B cell (primary cell): ENCODE data around the gene FAM131C. TPM values are rescaled to one million over a fixed set of nuclear protein-coding genes. Genes with fewer than 3 reads are reported as not detected.
A peak's percentile ranks its signal among the peaks of the same experiment; 100 is the strongest.

Experiments
- ATAC-seq: fragments of 200-7000 bp; cut with Tn5 transposase; one replicate; pipeline ENCODE4 v1.10.0; 2021; ENCODE audit warnings: low read depth, mild to moderate bottlenecking, moderate number of reproducible peaks, moderate library complexity
- CTCF ChIA-PET: fragments of 350-600 bp; sonication (Branson Sonifier 250); formaldehyde crosslinking; loops from one replicate; lab custom pipeline; 2021; ENCODE audit warnings: antibody characterized with exemption, inconsistent platforms; lab: Charles Lee
- POLR2A ChIA-PET: fragments of 350-600 bp; sonication (Branson Sonifier 250); formaldehyde crosslinking; loops from one replicate; lab custom pipeline; 2021; ENCODE audit warnings: antibody characterized with exemption; lab: Charles Lee
- DNase-seq: peaks from one replicate; pipeline ENCODE4 v3.0.0; 2013
- H2AFZ ChIP-seq: 2 replicates; pipeline ENCODE4 v1.6.1; 2012; ENCODE audit warnings: mild to moderate bottlenecking, low read depth, low read length; ENCODE audit not compliant: insufficient read depth, poor library complexity, severe bottlenecking
- H3K27ac ChIP-seq, 2 donors: 1 replicate in 1 of 2; 2 replicates in 1 of 2; pipeline ENCODE4 v1.5.1; 2012 to 2013; ENCODE audit warnings: low read length in 2 of 2, mild to moderate bottlenecking in 2 of 2, moderate library complexity in 1 of 2
- H3K27me3 ChIP-seq, 4 experiments: fragments of 200-600 bp in 1 of 4; sonication (generic) in 1 of 4; replicated peaks in 1 of 4; 1 replicate in 2 of 4; 2 replicates in 2 of 4; pipeline versions ENCODE4 v1.6.1 to v1.7.0; 2013 to 2016; ENCODE audit warnings: low read length in 3 of 4, mild to moderate bottlenecking in 2 of 4, mixed read lengths in 1 of 4, moderate library complexity in 1 of 4; ENCODE audit not compliant: insufficient read depth in 4 of 4, control insufficient read depth in 3 of 4; ENCODE audit errors: control extremely low read depth in 1 of 4
- H3K36me3 ChIP-seq, 2 experiments: replicated peaks in 1 of 2; 1 replicate in 1 of 2; 2 replicates in 1 of 2; pipeline versions ENCODE4 v1.6.1 to v1.7.1; 2013; ENCODE audit warnings: low read length in 1 of 2; ENCODE audit not compliant: insufficient read depth in 2 of 2, control insufficient read depth in 1 of 2; ENCODE audit errors: control extremely low read depth in 1 of 2, extremely low read depth in 1 of 2
- H3K4me1 ChIP-seq, 2 donors: fragments of 200-600 bp in 1 of 2; sonication (generic) in 1 of 2; 1 replicate in 1 of 2; 2 replicates in 1 of 2; pipeline versions ENCODE4 v1.5.1 to v1.6.1; 2013 to 2017; ENCODE audit warnings: low read length in 2 of 2; ENCODE audit not compliant: control insufficient read depth in 2 of 2, insufficient read depth in 2 of 2
- H3K4me2 ChIP-seq: replicated peaks from 2 replicates; pipeline ENCODE3; 2012; ENCODE audit warnings: mild to moderate bottlenecking, low read depth, low read length; ENCODE audit not compliant: poor library complexity, severe bottlenecking
- H3K4me3 ChIP-seq, 5 experiments: fragments of 200-600 bp in 1 of 5; sonication (generic) in 1 of 5; 1 replicate in 3 of 5; 2 replicates in 2 of 5; pipeline versions ENCODE4 v1.5.1 to v1.7.0; 2011 to 2016; ENCODE audit warnings: low read length in 4 of 5, mild to moderate bottlenecking in 4 of 5, low read depth in 2 of 5, control low read depth in 1 of 5, moderate library complexity in 1 of 5; ENCODE audit not compliant: insufficient read depth in 1 of 5; ENCODE audit errors: control extremely low read depth in 1 of 5, extremely low read depth in 1 of 5
- H3K79me2 ChIP-seq: fragments of 200-600 bp; sonication (generic); one replicate; pipeline ENCODE4 v1.6.0; 2016; ENCODE audit warnings: low read length; ENCODE audit not compliant: control insufficient read depth, insufficient read depth
- H3K9ac ChIP-seq: fragments of 200-600 bp; sonication (generic); 2 replicates; pipeline ENCODE4 v1.6.1; 2017; ENCODE audit warnings: mild to moderate bottlenecking, low read length, moderate library complexity
- H3K9me3 ChIP-seq, 3 donors: one replicate each; pipeline versions ENCODE4 v1.6.1 to v1.7.1; 2013; ENCODE audit warnings: low read length in 2 of 3; ENCODE audit not compliant: control insufficient read depth in 2 of 3, insufficient read depth in 1 of 3; ENCODE audit errors: control extremely low read depth in 1 of 3
- H4K20me1 ChIP-seq: 2 replicates; pipeline ENCODE4 v1.6.0; 2012; ENCODE audit warnings: mild to moderate bottlenecking, low read length; ENCODE audit not compliant: insufficient read depth, control insufficient read depth, poor library complexity, severe bottlenecking
- H3K27ac Mint-ChIP-seq: one replicate; pipeline ENCODE4 v1.8.0; 2021; ENCODE audit warnings: mixed read lengths
- H3K27me3 Mint-ChIP-seq: one replicate; pipeline ENCODE4 v1.8.0; 2021; ENCODE audit warnings: mixed read lengths
- H3K4me1 Mint-ChIP-seq: one replicate; pipeline ENCODE4 v1.8.0; 2021; ENCODE audit warnings: mixed read lengths
- H3K4me3 Mint-ChIP-seq: one replicate; pipeline ENCODE4 v1.8.0; 2021; ENCODE audit warnings: mixed read lengths
- H3K9me3 Mint-ChIP-seq: one replicate; pipeline ENCODE4 v1.8.0; 2022; ENCODE audit warnings: mixed read lengths; ENCODE audit not compliant: insufficient read depth
- CTCF ChIP-seq: fragments of 200-600 bp; IDR thresholded peaks from one replicate; pipeline ENCODE4 v1.8.0; 2022; ENCODE audit warnings: antibody characterized with exemption, mild to moderate bottlenecking
- EZH2 ChIP-seq: IDR thresholded peaks from 2 replicates; pipeline ENCODE4 v1.6.1; 2012; ENCODE audit warnings: borderline replicate concordance, low read depth, mild to moderate bottlenecking, moderate library complexity, low read length; ENCODE audit not compliant: insufficient read depth, poor library complexity, severe bottlenecking
- WGBS: methylation state at CpG from one replicate; pipeline ENCODE4 v1.1.5; 2013; ENCODE audit warnings: missing lambda C conversion rate; ENCODE audit not compliant: insufficient coverage; 5-methylcytosine and 5-hydroxymethylcytosine counted together
- intact Hi-C: fragments of 100-400 bp; cut with micrococcal nuclease; formaldehyde crosslinking; loops from one replicate; pipeline ENCODE4 v1.10.0; 2022
- polyA plus RNA-seq: library from polyadenylated mRNA; depleted of rRNA; stranded (reverse); fragments of >200 nt; gene quantifications from 2 replicates; pipeline ENCODE4 v1.2.3, GENCODE V29; 2012
- total RNA-seq, 2 donors: library from RNA; stranded (reverse); fragments of 120-200 nt in 1 of 2; gene quantifications; 1 replicate in 1 of 2; 2 replicates in 1 of 2; pipeline versions ENCODE4 v1.2.3 to v1.2.4, GENCODE V29; 2013 to 2022

Gene FAM131C
- total and polyA plus RNA-seq, 2 donors (not counting 1 experiment from before 2014, with no cell fraction given), result 0.37 TPM; not detected in 1

GRCh38 chr1:16075337-16076030 lies 2.0 kb upstream of the FAM131C start:
- no peak overlapping the region for H3K4me3 ChIP-seq
- DNase-seq, result no peak
- no peaks in the 10 kb centered on the region for H3K36me3 ChIP-seq
- intact Hi-C loops, result loop anchor here (5.0 kb wide), 1 partner anchor 537 kb away; the partner anchor contains the start of gene NBPF1
- ChIA-PET POLR2A (interaction anchor here (0.7 kb wide), 1 partner anchor 111 kb away, joined by 5 read pairs; no protein-coding TSS in a partner anchor), CTCF (interaction anchor here (0.9 to 10.8 kb wide), 3 partner anchors 68 to 289 kb away, joined by 3 to 237 read pairs (median 4); no protein-coding TSS in a partner anchor)
- TF ChIP-seq CTCF, result no peak
- TF ChIP-seq EZH2, result no peak
- no peaks in the 10 kb centered on the region for H4K20me1 ChIP-seq
- no peak overlapping the region for H3K9ac ChIP-seq
- 83% methylated on average over 8 of the region's 11 CpGs for WGBS
- peaks cover 18% of the 10 kb centered on the region for H3K4me1 Mint-ChIP-seq
- peaks cover 16% of the 10 kb centered on the region for H3K27me3 Mint-ChIP-seq
- H3K27ac ChIP-seq, result no peak overlapping the region
- no peak overlapping the region for H3K4me3 Mint-ChIP-seq
- H3K9me3 Mint-ChIP-seq, result no peaks in the 10 kb centered on the region
- H3K27me3 ChIP-seq, result peaks cover 0 to 37% (median 13%) of the 10 kb centered on the region in 4 experiments
- H3K27ac Mint-ChIP-seq, result no peak overlapping the region
- no peak overlapping the region for H2AFZ ChIP-seq
- H3K4me2 ChIP-seq, result no peak overlapping the region
- H3K4me1 ChIP-seq, result peaks cover 10 to 19% of the 10 kb centered on the region in 2 donors
- H3K9me3 ChIP-seq, result no peaks in the 10 kb centered on the region
- ATAC-seq, result no peak
- H3K79me2 ChIP-seq, result no peaks in the 10 kb centered on the region

- ATAC-seq, result no peak
- CTCF ChIA-PET, result interaction anchor here (1.2 to 2.6 kb wide), 7 partner anchors 9 to 291 kb away, joined by 3 to 12 read pairs (median 6); no protein-coding TSS in a partner anchor
- Histone ChIP-seq H3K27ac (no peak overlapping the region), H3K4me3 (peak overlapping the region in 2 of 5 experiments; percentile 38 to 50), H3K4me2 (peak overlapping the region; percentile 79), H4K20me1 (no peaks in the 10 kb centered on the region), H2AFZ (no peak overlapping the region), H3K79me2 (no peaks in the 10 kb centered on the region), H3K9ac (no peak overlapping the region), H3K4me1 (peaks cover 9 to 17% of the 10 kb centered on the region in 2 donors), H3K36me3 (no peaks in the 10 kb centered on the region), H3K27me3 (peaks cover 0 to 37% (median 13%) of the 10 kb centered on the region in 4 experiments), H3K9me3 (no peaks in the 10 kb centered on the region)
- DNase-seq, result no peak
- intact Hi-C loops, result no loop called here
- Mint-ChIP-seq H3K9me3 (no peaks in the 10 kb centered on the region), H3K27ac (no peak overlapping the region), H3K27me3 (peaks cover 16% of the 10 kb centered on the region), H3K4me1 (peaks cover 17% of the 10 kb centered on the region), H3K4me3 (peak overlapping the region; percentile 89)
- no peak for TF ChIP-seq EZH2
- TF ChIP-seq CTCF, result no peak
- 73% methylated on average over 5 of the region's 5 CpGs for WGBS
- POLR2A ChIA-PET, result interaction anchor here (1.3 kb wide), 1 partner anchor 163 kb away, joined by 4 read pairs; the partner anchor contains the start of gene CPLANE2
Measured at GRCh38 chr1:16074217-16074616, 766 bp upstream of the FAM131C start.
